CD4-positive, alpha-beta T cell treated with Interleukin-4 for 4 hours (primary cell): Measurements from ENCODE around the gene SPCS3.

ENCODE experiments used
- DNase-seq: peaks from one replicate; pipeline ENCODE4 v3.0.0-alpha.2; 2020

SPCS3 gene

DNA sequence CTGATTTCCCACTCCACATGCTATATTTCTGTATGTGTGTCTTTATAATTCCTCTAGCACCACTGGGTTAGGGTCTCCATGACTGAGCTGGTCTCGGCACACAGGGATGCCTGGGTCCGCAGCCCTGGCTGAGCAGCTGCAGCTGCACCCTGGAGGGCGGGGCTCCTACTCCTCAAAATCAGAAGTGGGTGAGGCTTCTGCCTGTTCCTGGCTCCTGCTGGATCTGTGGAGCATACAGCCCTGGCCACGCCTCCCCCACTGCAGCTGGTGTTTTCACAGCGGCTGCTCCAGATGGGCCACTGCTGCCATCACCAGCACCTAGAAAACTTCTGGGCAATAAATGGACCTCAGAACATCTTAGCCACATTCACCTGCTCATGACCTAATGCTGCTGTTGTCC is 30.9 kb downstream of the SPCS3 start:
- no peak for DNase-seq

DNA sequence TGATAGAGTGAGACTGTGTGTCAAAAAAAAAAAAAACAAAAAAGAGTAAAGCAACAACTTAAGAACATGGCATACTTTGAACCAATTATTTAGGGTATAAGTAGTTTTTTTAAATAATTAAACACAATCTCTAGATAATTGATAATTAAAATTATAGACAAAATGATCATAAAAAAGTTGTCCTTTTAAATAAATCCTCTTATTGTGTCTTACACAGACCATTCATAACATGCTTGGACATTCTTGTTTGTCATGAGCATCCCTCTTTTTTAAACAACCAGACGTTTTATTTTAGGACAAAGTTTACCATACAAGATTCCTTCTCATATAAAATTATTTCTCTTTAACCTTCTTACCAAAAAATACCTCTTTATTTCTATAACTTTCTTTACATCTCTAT is 35.1 kb downstream of the SPCS3 start:
- DNase-seq: no peak

DNA sequence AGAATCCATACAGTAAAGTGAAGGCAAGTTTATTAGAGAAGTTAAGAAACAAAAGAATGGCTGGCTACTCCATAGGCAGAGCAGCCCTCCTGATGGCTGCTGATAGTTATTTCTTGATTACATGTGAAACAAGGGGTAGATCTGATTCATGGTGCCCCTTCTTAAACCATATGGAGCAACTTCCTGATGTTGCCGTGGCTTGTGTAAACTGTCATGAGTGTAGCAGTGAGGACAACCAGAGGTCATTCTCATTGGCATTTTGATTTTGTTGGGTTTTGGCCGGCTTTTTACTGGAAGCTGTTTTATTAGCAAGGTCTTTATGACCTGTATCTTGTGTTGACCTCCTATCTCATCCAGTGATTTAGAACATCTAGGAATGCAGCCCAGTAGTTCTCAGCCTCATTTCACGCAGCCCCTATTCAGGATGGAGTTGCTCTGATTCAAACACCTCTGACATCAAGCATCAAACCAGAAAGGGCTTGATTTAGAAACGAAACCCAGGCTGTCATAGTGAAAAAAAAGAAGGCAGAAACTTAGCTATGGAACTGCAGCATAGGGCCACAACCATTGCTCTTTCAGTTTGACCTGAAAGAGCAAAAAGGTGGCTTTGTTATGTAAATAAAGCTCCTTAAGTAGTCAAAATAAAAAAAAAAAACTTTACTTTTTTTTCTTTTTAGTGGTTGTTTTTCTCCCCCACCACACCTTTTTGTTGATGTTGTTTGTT is 37.8 kb downstream of the SPCS3 start:
- no peak for DNase-seq

DNA sequence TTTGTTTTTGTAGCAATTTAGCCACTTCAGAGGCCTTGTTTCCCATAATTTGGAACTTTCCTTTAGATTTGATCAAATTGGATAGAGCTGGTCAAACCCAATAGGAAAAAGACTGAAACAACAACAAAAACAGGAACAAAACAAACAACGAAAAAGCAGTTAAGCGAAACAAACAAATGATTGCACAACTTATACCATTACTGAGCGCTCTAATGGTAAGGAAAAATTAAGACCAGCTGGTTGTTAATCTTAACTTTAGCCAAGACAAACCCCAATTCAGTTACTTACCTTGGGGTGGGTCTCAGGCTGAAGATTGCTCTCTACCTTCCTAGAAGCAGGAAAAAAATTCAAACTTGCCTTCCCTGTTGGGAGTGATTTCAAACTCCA is 38.3 kb downstream of the SPCS3 start:
- DNase-seq: no peak

DNA sequence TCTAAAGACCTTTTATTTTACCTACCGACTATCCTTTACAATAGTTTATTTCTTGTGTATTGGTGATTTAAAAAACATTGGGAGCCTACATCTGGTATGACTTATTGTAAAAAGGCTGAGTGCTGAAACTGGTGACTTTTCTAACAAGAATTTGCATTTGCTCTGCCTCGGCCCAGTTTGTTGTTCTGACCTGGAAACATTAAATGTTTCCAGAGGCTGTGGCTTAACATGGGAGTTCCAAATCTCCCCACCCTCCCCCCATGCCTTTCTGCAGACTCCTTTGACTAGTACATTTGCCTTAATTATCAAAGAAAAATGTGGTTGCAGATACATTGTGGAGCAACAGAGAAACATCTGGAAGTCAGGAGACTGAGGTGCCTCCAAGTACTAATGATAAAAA is 39.8 kb downstream of the SPCS3 start:
- DNase-seq: no peak

DNA sequence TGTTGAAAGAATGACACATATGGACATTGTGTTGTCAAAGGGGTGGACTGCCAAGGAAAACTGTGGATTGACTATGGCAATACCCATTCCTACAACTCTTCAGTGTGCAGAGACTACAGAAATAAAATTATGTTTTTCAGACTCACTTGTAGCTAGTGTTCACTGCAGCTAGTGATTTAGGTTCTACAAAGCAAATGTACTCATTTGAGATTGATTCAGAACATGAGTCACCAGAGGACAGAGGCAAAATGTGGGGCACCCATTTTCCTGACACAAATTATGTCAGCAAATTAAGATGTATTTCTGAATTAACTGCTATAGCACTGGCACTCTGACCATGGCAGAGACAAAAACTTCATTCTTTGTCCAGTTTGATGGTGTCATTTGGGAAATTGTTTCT is 40.7 kb downstream of the SPCS3 start:
- DNase-seq: no peak

DNA sequence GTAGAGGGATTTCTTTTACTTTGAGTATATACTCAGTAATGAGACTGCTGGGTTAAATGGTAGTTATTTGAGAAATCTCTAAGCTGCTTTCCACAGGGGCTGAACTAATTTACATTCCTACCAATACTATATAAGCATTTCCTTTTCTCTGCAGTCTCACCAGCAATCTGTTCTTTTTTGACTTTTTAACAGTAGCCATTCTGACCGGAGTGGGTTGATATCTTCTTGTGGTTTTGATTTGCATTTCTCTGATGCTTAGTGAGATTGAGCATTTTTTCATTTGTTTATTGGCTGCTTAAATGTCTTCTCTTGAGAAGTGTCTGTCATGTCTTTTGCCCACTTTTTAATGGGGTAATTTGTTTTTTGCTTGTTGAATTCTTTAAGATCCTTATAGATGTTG is 43.3 kb downstream of the SPCS3 start:
- DNase-seq: no peak

DNA sequence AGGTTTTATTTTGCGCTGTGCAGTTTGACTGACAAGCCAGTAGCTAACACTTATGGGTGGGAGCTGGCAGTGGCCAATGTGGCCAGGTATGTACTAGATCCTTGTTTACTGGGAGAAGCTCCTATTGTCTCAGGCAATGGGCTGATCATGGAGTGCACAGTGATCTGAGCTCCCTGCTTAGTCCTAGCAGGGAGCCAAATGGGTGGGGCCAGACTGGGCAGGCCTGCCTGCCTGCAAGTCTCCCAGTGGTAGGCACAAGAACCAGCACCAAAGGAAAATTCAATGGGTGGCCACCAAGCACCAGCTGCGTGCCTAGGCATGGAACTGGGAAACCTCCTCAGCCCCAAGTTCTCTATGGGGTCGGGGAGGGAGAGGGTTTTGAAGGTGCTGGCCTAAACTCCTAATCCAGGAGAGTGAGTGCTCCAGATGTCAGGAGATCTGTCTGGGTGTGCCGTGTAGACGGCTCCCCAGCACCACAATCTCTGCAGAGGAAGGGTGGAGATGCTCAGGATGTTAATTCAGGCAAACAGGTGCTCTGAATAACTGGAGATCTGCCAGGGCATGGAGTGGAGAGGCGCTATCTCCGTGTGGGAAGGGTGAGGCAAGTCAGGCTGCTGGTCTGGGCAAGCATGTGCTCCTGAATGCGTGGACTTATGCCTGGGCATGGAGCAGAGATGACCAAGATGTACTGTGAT is 48.2 kb downstream of the SPCS3 start:
- no peak for DNase-seq

DNA sequence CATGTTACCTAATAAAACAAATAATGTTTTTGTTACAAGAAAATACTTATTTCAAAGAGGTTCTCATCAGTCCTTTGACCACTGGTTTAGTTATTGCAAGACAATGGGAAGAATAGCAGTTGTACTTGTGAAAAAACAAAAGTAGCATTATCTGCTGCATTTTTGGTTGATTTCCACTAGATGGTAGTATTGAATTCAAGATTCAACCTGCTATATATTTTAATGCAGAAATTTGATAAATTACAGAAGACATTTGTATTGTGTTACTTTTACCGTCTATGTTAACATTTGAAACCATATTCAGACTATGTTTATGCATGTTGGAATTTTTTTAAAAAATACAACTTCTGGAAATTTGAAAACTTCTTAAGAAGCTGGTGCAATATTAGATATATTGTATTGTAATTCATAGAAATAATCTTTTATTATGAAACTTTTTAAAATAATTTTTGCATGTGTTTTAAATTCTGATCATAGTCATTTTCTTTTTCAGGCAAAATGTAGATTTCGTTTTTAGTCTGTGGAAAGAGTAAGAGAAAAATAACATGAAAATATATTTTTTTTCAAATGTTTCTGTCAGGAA is 56.4 kb downstream of the SPCS3 start:
- peak; percentile 2 for DNase-seq

DNA sequence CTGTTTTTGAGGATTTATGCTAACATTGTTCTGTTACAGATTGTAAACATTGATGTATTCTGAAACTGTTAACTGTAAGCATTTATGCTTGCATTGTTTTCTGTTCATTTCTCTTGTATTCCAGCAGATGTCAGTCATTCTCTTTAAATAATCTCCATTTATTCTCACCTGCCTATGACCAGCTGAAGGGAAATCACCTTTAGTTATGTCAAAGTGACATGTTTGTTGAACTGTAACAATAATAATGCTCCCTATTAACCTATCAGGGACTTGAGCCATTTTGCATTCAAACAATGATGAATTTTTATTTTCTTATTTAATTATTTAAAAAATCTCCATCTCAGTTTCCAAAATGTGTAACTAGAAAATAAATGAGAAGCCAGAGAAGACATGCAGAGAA is 58.0 kb downstream of the SPCS3 start:
- no peak for DNase-seq

DNA sequence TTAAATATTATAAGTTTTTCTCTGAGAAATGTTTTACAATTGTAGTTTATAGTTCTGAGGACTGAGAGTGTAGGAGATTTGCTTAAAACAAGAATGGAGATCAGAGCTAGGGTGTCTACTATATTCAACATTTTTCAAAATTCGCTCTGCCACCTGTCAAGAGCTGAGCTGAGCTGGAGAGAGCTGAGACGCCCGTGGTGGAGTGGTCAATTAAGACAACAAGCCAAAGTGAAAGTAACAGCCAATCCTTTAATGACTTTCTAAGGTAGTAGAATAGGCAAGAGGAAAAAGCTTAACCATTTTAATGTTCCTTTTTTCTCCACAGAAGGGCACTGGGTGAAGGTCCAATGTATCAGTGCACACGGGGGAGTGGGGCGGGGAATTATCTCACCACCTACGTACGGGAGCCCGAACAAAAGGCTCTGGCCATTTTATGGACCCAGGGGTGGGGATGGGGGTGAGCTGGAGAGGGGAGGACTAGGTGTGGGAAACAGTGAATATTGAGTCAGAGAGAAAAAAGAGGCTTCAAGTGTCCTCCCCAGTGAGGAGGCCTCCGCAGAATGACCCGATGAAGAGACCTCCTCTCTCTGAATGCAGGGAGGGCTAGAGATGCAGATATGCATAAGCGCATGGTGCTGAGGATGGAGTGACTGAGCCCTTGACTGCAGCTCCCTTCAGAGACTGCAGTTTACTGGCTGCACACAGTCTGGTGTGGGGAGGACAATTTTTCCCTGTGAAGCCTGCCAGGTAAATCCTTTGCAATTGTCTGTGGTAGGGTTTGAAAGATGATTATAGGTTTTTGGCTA is 60.8 kb downstream of the SPCS3 start:
- DNase-seq: no peak
